T47D (cell line): ENCODE results near the gene HTR1A.
A peak's percentile ranks its signal among the peaks of the same experiment; 100 is the strongest.

Experiments used
- DNase-seq, 2 experiments: peaks; one replicate each; pipeline versions ENCODE4 v3.0.0 to v3.0.0-alpha.2; 2011 to 2012; ENCODE audit warnings: low read depth in 1 of 2, low spot score in 1 of 2
- JUND ChIP-seq: IDR thresholded peaks from 2 replicates; pipeline ENCODE4 v1.6.1; 2012; ENCODE audit warnings: low read depth
- in situ Hi-C: cut with HindIII; loops from 2 replicates; pipeline ENCODE4 v1.10.0; 2016; ENCODE audit warnings: low sequenced_read_pairs, low pct_unique_long_range_greater_than_20kb

Gene HTR1A

GRCh38 chr5:63953217-63953616 is 9.0 kb downstream of the HTR1A start:
- no peak for DNase-seq
- no peak for TF ChIP-seq JUND
- in situ Hi-C loops: no loop called here

GRCh38 chr5:63935103-63935502 is 27.1 kb downstream of the HTR1A start:
- in situ Hi-C loops: no loop called here
- no peak for TF ChIP-seq JUND
- no peak for DNase-seq

- in situ Hi-C loops: no loop called here
- DNase-seq: no peak
These were observed 30.4 kb downstream of the HTR1A start for GRCh38 chr5:63931836-63932235.

GRCh38 chr5:63928451-63928850 is 33.8 kb downstream of the HTR1A start:
- no peak for TF ChIP-seq JUND
- in situ Hi-C loops: no loop called here

More at GRCh38 chr5:63931836-63932235, 30.4 kb downstream of the HTR1A start:
- no peak for TF ChIP-seq JUND

GRCh38 chr5:63923914-63924313 is 38.3 kb downstream of the HTR1A start:
- TF ChIP-seq JUND: peak; percentile 50; the same call in 1 of the 2 replicates
- in situ Hi-C loops: no loop called here
- DNase-seq: peak; percentile 10 to 97

More at GRCh38 chr5:63928451-63928850, 33.8 kb downstream of the HTR1A start:
- DNase-seq: no peak

- in situ Hi-C loops: no loop called here
- TF ChIP-seq JUND: no peak
- no peak for DNase-seq
These were observed 42.3 kb downstream of the HTR1A start for GRCh38 chr5:63919763-63920478.

- DNase-seq: peak in 1 of 2 experiments; percentile 83
- TF ChIP-seq JUND: no peak
- in situ Hi-C loops: no loop called here
These were observed 45.5 kb downstream of the HTR1A start for GRCh38 chr5:63916786-63917185.

GRCh38 chr5:63911871-63912270 is 50.4 kb downstream of the HTR1A start:
- in situ Hi-C loops: no loop called here
- DNase-seq: no peak
- no peak for TF ChIP-seq JUND
